GM13976 (cell line): ENCODE measurements around the gene ATP4A.

Experiments
- DNase-seq: peaks from one replicate; pipeline ENCODE4 v3.0.0; 2012; ENCODE audit warnings: low spot score
- in situ Hi-C: fragments of 300-500 bp; cut with MboI; formaldehyde crosslinking; loops from one replicate; pipeline ENCODE4 v1.12.0; 2022; ENCODE audit warnings: low sequenced_read_pairs, mixed read lengths, inconsistent platforms; ENCODE audit not compliant: unreplicated experiment
- TF ChIP-seq, protein P1 (sequence below): IDR thresholded peaks from 2 replicates; pipeline ENCODE4 v1.5.1; 2012; ENCODE audit warnings: borderline replicate concordance, mild to moderate bottlenecking; ENCODE audit not compliant: insufficient read depth; ENCODE audit errors: extremely low read depth, missing control alignments, control extremely low read depth

Gene ATP4A

DNA sequence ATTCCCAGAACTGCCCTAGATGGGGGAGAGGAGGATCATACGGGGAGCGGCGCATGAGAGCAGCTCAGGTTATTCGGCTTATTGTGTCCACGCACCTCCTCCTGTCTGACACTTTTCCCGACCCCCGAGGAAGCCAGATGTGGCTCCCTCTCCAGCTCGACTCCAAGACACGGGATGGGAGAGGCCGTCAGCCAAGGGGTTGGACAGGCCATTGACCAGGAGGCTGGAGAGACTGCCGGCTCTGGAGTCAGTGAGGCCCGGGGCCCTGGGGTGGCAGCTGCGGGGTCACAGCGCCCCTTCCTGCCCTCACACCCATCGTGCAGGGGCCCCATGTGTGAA is 52.9 kb downstream of the ATP4A start:
- TF ChIP-seq, protein P1, sequence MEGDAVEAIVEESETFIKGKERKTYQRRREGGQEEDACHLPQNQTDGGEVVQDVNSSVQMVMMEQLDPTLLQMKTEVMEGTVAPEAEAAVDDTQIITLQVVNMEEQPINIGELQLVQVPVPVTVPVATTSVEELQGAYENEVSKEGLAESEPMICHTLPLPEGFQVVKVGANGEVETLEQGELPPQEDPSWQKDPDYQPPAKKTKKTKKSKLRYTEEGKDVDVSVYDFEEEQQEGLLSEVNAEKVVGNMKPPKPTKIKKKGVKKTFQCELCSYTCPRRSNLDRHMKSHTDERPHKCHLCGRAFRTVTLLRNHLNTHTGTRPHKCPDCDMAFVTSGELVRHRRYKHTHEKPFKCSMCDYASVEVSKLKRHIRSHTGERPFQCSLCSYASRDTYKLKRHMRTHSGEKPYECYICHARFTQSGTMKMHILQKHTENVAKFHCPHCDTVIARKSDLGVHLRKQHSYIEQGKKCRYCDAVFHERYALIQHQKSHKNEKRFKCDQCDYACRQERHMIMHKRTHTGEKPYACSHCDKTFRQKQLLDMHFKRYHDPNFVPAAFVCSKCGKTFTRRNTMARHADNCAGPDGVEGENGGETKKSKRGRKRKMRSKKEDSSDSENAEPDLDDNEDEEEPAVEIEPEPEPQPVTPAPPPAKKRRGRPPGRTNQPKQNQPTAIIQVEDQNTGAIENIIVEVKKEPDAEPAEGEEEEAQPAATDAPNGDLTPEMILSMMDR: no peak
- DNase-seq: no peak
- in situ Hi-C loops: no loop called here

DNA sequence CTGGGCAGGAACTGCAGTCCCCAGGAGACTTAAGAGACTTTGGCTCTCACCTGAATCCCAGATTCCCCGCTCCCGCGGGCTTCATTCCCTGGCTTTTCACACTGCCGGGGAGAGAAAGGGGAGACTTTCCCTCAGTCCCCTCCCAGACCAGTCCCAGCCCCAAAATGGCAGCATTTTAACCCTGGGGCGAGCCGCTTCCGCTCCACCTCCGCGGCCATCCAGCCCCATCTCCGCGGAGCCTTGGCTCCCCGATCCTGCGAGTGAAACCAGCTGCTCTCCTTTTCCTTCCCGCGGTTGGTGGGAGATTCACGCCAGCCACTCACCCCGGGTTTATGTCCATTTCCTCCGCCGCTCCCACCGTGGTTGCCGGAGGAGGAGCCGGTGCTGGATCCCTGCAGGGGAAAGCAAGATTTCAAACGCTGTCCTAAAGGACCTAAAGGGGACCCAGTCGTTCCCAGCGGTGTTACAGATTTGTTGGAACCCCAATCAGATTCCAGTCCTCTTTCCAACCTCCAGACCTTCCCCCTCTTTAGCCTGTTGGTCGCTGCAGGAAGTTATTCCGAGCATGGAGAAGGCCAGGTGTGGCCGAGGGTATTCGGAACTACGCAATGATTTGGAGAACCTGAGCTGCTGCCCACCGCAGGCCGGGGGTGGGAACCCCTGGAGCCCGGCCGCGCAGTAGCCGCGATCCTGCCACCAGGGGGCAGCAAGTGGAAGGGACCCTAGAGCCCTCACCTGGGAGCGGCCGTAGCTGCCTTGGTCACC is 53.4 kb downstream of the ATP4A start:
- TF ChIP-seq, protein P1: peak; percentile 96
- in situ Hi-C loops: no loop called here
- DNase-seq: peak; percentile 94

DNA sequence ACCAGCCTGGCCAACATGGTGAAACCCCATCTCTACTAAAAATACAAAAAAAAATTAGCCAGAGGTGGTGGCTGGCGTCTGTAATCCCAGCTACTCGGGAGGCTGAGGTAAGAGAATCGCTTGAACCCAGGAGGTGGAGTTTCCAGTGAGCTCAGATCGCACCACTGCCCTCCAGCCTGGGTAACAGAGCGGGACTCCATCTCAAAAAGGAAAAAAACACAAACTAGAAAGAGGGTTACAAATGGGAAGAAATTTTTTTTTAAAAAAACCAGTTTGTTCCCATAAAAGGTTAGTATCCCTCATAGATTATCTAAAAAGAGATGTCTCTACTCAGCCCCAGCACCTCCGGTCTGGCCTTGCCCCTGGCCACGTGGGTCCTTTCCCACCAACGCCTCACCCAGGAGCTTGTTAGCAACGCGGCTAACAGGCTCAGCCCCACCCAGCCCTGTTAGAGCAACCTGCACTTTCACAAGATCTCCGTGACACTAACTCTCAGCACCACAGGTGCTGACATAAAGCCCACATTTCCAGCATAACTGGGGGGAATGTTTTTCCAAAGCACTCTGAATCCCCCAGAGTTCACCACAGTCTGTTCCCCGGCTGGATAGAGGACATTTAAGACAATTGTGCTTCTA is 54.3 kb downstream of the ATP4A start:
- TF ChIP-seq, protein P1: no peak
- DNase-seq: peak; percentile 87
- in situ Hi-C loops: no loop called here

DNA sequence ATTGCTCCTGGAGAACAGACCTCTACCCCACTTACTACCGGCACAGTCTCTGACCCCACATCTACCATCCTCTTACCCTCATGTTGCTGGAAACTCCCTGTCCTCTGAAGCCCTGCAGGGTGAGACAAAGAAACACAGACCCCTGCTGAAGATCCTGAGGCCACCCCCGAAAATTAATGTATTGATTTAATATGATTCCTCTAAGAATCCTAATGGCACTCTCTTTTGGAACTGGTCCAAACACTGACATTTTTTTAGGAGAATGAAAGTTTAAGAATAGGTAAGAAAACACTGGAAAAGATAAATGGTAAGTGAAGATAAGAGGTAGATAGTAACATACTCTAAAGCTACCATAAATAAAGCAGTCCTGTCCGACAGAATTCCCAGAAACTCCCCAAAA is 55.3 kb downstream of the ATP4A start:
- in situ Hi-C loops: no loop called here
- DNase-seq: no peak

DNA sequence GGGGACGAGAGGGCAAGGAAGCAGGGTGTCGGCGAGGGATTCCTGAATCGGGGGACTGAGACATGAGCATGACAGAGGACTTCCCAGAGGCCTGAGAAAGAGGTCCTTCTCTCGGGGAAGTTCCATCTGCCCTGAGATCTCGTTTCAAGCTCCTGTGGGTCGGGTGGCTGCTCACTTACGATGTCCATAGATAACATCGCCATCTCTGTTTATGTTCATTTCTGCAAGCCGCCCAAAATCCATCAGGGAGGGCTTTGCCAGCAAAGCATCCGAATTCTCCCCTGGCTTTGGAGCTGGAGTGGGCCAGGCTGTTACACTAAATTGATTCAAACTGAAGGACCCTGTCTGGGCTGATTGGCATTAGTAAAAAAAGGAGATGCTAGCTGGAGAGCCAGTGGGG is 55.9 kb downstream of the ATP4A start:
- in situ Hi-C loops: no loop called here
- TF ChIP-seq, protein P1: no peak
- no peak for DNase-seq

More for the DNA sequence above, 55.3 kb downstream of the ATP4A start:
- TF ChIP-seq, protein P1: no peak

DNA sequence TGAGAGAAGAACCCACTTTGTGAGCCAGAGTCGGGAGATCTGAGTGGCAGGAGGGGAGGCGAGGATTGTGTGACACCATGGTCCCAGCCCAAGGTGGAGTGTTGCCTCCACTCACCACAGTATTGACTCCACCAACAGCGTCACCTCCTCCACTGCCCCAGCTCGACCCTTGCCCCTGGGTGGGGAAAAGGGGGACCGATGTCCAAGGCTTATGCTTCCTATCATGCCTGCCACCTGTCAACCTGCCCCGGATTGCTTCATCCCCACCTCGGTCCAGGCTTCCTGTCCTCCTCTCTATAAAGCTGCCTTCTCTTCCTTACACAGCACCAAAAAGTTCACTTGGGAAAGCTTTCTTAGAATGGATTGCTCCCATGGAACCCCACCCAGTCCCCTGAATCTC is 57.4 kb downstream of the ATP4A start:
- TF ChIP-seq, protein P1: no peak
- no peak for DNase-seq
- in situ Hi-C loops: no loop called here
